Thyroid gland (tissue), 4 donors: ENCODE results near the gene AMIGO3.

Experiments
- CTCF ChIP-seq, 6 experiments: fragments of 200-600 bp in 3 of 6; fragments of 450-650 bp in 3 of 6; sonication (generic) in 3 of 6; IDR thresholded peaks; one replicate each; pipeline ENCODE4 v1.5.1; 2016 to 2019; ENCODE audit warnings: antibody characterized with exemption in 6 of 6, mild to moderate bottlenecking in 2 of 6, inconsistent platforms in 1 of 6, moderate library complexity in 1 of 6
- POLR2A ChIP-seq, 2 donors: fragments of 450-650 bp; IDR thresholded peaks; one replicate each; pipeline ENCODE4 v1.6.1; 2017; ENCODE audit warnings: antibody characterized with exemption in 2 of 2, mild to moderate bottlenecking in 2 of 2, moderate library complexity in 1 of 2

GRCh38 chr3:49700014-49700413 lies 19.5 kb downstream of the AMIGO3 start:
- TF ChIP-seq CTCF (IDR thresholded peaks at IDR 0.05), result no peak
- no peak for TF ChIP-seq POLR2A (IDR thresholded peaks at IDR 0.05)
